Middle frontal gyrus (tissue), 1 donor: ENCODE data around the gene NACA2.
"Not testable (repeated sequence)": the region's sequence is repeated elsewhere in the genome, so short reads cannot be mapped to it uniquely, and the experiment has no call there.

Source experiments
- DNase-seq: peaks from one replicate; pipeline ENCODE4 v3.0.0-alpha.2; 2015; ENCODE audit warnings: low spot score; ENCODE audit errors: extremely low spot score

Gene NACA2

DNA sequence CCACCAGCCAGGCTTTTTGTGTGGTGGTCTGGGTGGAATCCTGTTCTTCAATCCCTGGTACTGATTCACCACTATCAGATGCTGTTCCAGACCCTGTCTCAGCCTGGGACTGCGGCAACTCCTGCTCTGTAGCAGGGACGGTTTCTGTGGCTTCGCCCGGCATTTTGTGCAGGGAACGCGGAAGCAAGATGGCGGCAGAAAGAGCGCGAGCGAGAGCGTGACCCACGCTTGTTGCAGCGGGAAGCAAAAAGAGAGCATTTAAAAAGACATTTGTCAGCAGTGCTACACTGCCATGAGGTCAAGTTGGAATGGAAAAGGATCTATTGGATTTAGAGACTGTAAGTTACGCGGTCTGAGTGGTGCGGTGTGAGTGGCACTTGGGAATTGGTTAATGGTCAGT is at the start of gene NACA2:
TSS of gene NACA2 (minus strand) at position 202 of the 400 bp plus-strand sequence. CDS start at position 163, 39 bp downstream.
- DNase-seq: no peak

DNA sequence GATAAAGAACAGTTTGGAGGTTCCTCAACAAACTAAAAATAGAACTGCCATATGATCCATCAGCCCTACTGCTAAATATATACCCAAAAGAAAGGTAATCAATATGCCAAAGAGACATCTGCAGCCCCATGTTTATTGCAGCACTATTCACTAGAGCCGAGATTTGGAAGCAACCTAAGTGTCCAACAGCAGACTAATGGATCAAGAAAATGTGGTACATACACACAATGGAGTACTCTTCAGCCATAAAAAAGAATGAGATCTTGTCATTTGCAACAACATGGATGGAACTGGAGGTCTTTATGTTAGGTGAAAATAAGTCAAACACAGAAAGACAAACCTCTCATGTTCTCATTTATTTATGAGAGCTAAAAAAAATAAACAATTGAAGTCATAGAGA is 48.8 kb upstream of the NACA2 start:
- no peak for DNase-seq

DNA sequence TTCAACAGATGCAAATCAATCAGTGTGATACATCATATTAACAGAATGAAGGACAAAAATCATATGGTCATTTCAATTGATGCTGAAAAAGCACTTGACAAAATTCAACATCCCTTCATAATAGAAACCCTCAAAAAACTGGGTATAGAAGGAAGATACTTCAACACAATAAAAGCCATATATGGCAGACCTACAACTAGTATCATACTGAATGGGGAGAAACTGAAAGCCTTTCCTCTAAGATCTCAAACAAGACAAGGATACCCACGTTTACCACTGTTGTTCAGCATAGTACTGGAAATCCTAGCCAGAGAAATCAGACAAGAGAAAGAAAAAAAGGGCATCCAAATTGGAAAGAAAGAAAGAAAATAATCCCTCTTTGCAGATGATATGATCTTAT is 47.1 kb upstream of the NACA2 start:
- DNase-seq: no peak

DNA sequence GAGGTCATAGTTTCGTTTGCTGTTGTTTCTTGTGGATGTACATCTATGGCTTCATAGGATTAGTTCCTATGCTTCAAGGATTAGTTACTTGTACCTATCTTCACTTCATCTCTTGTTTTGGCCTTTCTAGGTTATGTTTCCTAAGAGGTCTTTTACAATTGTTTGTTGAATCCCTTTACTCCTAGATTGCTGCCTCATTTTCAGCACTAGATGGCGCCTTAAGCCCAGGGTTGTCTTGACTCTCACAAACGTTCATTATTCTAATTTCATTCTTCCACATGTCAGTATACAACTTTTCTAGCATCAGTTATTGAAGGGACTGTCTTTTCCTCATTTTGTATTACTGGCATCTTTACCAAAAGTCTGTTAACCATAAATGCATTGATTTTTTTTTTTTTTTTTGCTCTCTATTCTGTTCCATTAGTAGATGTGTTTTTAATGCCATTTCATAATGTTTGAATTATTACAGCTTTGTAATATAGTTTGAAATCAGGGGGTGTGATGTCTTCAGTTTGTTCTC is 45.0 kb upstream of the NACA2 start:
- no peak for DNase-seq

DNA sequence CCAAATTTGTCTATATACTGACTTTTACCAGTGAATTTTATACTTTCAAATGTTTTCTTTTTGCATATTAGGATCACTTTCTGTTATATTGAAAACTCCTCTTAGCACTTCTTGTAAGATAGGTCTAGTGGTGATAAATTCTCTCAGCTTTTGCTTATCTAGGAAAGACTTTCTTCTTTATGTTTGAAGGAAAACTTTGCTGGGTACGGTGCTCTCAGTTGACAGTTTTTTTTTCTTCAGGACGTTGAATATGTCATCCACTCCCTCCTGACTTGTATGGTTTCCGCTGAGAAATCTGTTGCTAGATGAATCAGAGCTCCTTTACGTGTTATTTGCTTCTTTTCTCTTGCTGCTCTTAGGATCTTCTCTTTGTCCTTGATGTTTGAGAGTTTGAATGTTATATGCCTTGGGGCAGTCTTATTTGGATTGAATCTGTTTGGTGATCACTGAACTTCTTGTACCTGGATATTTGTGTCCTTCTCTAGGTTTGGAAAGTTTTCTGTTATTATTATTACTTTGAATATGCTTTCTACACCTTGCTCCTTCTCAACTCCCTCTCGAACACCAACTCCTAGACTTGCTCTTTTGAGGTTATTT is 44.0 kb upstream of the NACA2 start:
- no peak for DNase-seq

DNA sequence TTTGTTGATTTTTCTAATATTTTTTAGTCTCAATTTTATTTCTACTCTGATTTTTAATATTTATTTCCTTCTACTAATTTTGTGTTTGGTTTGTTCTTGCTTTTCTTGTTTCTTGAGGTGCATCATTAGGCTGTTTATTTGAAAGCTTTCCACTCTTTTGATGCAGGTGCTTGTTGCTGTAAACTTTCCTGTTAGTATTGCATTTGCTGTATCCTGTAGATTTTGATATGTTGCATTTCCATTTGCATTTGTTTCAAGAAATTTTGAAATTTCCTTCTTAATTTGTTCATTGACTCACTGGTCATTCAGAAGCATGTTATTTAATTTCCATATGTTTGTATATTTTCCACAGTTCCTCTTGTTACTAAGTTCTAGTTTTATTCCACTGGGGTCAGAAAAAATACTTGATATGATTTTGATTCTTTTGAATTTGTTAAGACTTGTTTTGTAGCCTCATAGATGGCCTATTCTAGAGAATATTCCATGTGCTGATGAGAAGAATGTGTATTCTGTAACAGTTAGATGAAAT is 43.1 kb upstream of the NACA2 start:
- DNase-seq: no peak

DNA sequence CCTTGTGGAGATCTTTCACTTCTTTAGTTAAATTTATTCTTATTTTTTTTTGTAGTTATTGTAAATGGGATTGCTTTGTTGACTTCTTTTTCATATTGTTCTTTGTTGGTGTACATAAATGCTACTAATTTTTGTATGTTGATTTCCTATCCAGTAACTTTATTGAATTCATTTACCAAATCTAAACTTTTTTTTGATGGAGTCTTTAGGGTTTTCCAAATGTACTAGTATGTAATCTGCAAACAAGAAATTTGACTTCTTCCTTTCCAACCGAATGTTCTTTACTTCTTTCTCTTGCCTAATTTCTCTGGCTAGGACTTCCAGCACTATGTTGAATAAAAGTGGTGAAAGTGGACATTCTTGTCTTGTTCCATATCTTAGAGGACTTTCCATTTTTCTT is 41.8 kb upstream of the NACA2 start:
- no peak for DNase-seq

DNA sequence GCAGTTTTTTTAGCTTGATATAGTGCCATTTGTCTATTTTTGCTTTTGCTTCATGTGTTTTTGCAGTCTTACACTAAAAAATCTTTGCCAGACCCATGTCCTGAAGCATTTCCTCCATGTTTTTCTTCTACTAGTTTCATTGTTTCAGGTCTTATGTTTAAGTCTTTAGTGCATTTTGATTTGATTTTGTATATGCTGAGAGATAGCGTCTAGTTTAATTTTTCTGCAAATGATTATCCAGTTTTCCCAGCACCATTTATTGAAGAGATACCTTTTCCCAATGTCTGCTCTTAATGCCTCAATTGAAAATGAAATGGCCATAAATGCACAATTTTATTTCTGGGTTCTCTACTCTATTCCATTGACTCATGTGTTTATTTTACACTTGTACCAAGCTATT is 40.8 kb upstream of the NACA2 start:
- no peak for DNase-seq

DNA sequence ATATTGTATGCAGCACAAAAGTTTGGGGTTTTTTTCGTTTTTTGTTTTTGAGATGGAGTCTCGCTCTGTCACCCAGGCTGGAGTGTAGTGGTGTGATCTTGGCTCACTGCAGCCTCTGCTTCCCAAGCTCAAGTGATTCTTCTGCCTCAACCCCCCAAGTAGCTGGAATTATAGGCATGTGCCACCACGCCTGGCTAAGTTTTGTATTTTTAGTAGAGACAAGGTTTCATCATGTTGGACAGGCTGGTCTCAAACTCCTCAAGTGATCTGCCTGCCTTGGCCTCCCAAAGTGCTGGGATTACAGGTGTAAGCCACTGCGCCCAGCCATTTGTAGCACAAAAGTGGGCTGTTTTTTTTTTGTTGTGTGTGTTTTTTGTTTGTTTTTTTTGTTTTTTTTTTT is 37.1 kb upstream of the NACA2 start:
- not testable (repeated sequence) for DNase-seq

DNA sequence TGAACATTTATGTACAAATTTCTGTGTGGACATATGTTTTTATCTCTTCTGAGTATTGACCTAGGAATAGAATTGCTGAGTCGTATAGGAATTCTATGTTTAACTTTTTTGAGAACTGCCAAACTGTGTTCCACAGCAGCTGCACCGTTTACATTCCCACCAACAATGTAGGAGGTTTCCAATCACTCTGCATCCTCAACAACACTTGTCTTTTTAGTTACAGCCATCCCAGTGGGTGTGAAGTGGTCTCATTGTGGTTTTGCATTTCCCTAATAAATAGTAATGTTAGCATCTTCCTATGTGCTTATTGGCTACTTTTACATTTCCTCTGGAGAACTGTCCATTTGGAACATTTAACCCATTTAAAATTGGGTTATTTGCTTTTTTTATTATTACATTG is 36.6 kb upstream of the NACA2 start:
- no peak for DNase-seq

DNA sequence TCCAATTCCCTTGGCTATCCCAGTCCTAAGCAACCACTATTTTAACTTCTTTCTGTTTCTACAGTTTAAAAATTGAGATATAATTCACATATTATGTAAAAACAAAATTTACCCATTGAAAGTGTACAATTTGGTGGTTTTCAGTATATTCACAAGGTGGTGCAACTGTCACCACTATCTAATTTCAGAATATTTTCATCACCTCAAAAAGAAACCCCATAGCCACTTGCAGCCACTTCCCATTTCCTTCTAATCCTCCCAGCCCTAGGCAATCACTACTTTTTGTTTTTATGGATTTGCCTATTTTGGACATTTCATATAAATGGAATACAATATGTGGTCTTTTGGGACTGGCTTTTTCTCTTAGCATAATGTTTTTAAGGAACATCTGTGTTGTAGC is 36.1 kb upstream of the NACA2 start:
- no peak for DNase-seq

DNA sequence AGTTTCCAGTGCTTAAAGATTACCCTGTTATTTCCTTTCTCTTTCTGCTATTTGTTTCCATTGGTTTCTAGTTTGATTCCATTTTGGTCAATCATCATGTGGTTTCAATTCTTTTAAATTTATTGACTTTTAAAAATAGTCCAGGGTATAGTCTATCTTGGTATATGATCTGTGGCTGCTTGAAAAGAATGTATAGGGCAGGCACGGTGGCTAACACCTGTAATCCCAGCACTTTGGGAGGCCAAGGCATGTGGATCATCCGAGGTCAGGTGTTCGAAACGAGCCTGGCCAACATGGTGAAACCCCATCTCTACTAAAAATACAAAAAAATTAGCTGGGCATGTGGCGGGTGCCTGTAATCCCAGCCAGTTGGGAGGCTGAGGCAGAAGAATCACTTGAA is 34.5 kb upstream of the NACA2 start:
- DNase-seq: no peak

DNA sequence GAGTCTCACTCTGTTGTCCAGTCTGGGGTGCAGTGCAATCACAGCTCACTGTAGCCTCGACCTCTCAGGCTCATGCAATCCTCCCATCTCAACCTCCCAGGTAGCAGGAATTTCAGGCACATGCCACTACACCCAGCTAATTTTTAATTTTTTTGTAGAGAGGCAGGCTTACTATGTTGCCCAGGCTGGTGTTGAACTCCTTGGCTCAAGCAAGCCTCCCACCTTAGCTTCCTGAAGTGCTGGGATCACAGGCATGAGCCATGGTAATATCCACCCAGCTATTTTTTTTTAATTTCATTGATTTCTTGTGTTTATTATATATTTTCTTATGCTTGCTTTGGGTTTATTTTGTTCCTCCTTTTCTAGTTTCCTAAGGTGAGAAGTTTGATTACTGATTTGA is 33.9 kb upstream of the NACA2 start:
- DNase-seq: no peak

DNA sequence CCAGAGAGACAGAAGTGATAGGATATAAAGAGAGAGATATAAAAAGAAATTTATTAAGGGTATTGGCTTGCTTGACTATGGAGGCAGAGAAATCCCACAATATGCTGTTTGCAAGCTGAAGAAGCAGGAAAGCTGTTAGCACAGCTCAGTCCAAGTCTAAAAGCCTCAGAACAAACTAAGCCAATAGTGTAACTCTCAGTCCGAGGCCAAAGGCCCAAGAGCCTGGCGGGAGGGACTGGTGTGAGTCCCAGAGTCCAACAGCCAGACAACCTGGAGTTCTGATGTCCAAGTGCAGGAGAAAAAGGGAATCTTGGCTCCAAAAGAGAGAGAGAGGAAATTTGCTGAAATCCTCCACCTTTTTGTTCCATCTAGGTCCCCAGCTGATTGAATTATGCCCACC is 30.3 kb upstream of the NACA2 start:
- DNase-seq: no peak

DNA sequence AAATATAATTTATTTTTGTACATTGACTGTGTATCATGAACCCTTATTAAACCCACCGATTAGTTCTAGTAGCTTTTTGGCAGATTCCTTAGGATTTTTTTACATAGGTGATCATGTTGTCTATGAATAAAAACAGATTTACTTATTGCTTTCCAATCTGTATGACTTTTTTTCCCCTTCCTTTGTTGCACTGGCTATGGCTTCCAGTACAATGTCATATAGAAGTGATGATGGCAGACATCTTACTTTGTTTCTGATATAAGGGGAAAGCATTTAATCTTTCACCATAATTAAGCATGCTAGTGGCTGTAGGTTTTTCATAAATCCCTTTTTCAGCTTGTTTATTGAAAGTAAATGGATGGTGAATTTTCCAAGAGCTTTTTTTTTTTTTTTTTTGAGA is 28.9 kb upstream of the NACA2 start:
- DNase-seq: no peak

DNA sequence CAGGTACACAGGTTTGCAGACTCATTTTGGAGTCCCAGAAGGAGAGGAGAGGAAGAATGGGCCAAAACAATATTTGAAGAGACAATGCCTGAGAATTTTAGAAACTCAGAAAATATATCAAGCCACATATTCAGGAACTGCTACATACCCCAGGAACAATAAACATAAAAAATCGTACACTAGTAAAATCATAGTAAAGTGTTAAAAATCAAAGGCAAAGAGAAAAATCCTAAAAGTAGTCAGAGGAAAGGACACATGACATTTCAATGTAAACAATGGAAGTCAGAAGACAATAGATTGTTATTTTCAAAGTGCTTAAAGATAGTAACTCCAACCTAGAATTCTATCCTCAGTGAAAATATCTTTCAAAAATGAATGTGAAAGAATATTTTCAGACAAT is 28.5 kb upstream of the NACA2 start:
- no peak for DNase-seq

DNA sequence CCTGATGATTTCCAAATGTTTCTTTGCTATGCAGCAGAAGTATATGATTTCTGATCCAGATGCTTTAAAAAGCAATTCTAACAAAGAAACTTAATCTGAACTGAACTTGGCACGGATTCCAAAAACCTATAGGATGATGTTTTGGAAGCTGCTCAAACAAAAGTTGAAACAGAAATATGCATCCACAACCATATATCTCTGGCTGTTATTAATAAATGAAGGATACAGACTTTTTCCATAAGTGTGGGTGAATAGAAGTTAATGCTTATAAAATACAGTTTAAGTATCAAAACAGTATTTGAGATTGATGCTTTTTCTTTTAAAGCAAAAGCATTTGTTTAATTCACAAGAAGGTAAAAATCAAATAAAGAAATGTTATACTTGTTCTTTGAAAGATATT is 27.9 kb upstream of the NACA2 start:
- DNase-seq: no peak

DNA sequence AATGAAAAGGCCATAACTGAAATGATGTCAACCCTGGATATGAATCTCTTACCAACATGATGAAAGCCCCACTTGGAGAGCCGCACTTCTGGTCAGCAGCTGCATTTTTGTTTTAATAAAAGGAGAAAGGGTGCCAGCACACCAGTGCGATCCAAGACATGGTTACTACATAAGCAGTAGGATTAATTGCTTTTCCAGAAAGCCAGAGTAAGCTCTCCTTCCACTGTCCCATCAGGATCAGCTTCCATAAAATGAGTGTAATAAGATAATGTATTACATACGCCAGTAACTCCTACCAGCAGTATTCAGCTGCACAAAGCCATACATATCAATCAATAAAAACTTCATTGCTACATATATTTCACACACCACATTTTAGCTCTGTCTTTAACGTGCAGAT is 26.3 kb upstream of the NACA2 start:
- DNase-seq: no peak

DNA sequence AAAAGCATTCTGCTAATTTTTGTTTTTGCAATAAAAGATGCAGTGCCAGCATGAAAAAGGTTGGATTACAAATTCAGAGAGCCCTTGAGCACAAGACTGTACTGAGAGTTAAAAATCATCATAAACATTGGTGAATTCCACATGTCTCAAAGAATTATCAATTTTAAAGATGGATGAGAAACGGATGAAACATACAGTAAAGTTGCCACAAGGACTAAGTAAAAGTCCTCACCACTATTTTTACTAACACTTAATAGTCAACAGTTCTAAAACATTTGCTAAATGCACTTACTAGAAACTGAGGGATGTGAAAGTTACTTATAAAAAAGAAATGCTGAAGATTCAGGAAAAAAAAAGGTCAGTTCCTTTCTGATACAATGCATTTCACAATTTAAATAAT is 25.8 kb upstream of the NACA2 start:
- DNase-seq: no peak

DNA sequence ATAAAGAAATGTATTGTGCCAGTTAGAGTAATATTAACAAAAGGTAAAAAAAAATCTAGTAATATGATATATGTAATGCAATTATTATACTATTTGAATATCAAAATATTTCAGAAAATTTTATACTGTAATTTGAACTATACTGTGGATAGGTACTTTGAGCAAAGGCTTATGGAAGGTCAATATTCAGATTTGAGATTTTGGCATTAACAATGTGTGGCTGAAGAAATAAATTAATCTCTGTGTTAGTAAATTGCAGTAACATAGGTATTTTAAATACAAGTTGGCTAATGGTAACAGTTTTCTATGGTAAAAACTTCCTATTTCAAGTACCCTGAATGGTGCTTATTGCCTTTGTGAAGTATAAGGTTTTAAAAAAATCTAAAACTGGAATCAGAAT is 23.2 kb upstream of the NACA2 start:
- no peak for DNase-seq

DNA sequence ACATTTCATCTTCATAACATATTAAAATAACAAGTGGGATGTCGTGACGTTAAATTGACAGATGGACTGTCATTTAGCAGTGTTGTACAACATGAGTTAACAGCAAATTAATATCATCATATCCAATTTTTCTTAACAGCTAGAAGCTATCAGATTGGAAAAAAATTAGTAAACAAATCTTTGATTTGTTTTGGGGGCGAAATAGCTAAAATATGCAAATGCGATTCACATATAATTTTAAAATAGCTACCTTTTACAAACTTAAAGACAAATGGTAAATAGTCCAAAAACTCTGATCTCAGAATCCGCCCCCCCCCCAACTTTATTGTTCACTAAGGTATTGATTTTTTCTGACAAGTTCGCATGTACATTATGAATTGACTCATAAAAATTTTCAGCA is 20.3 kb upstream of the NACA2 start:
- DNase-seq: no peak

DNA sequence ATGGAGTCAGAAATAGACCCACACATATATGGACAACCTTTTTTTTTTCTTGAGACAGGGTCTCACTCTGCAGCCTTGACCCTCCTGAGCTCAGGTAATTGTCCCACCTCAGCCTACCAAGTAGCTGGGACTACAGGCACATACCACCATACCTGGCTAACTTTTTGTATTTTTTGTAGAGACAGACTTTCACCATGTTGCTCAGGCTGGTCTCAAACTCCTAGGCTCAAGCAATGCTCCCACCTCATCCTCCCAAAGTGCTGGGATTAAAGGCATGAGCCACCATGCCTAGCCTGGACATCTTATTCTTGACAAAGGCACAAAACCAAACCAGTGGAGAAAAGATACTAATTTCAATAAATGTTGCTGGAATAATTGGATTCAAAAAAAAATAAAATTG is 14.7 kb upstream of the NACA2 start:
- DNase-seq: no peak

DNA sequence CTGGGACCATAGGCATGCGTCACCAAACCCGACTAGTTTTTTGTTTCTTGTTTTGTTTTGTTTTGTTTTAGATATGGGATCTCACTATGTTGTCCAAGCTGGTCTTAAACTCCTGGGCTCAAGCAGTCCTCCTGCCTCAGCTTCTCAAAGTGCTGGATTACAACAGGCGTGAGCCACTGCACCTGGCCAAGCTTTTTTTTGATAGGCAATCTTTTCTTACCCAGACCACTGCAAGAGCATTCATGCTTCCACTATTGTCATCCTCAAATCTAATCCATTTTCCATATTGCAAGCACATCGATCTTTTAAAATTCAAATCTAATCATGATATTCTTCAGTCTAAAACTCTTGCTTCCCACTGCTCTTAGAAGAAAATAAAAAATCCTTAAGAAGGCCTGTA is 10.3 kb upstream of the NACA2 start:
- DNase-seq: no peak

DNA sequence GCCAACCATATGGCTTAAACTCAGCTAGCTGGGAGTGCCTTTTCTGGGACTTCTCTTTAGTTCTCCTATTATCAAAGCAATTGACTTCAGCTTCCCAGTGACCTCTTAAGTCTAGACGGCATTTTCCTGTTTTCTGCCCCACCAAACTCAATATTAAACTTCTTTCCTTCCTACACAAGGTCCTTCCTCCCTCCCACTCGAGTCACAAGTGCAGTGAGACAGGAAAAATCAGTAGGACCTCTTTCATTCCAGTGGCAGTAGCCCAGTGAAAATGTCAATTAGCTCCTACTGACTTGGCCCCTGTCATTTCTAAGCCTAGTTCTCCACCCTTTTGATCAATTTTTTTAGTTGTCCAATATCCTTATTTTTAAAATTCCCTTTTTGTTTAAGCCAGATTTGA is 9.6 kb upstream of the NACA2 start:
- DNase-seq: no peak
